ENCODE data around the gene DYNLT1. TPM values are rescaled to one million over a fixed set of nuclear protein-coding genes. Genes with fewer than 3 reads are reported as not detected.

Gene DYNLT1
- total and polyA plus RNA-seq, 2 of the 4 experiments (the other 2 are of a cell fraction) = 235 to 349 TPM

DNA sequence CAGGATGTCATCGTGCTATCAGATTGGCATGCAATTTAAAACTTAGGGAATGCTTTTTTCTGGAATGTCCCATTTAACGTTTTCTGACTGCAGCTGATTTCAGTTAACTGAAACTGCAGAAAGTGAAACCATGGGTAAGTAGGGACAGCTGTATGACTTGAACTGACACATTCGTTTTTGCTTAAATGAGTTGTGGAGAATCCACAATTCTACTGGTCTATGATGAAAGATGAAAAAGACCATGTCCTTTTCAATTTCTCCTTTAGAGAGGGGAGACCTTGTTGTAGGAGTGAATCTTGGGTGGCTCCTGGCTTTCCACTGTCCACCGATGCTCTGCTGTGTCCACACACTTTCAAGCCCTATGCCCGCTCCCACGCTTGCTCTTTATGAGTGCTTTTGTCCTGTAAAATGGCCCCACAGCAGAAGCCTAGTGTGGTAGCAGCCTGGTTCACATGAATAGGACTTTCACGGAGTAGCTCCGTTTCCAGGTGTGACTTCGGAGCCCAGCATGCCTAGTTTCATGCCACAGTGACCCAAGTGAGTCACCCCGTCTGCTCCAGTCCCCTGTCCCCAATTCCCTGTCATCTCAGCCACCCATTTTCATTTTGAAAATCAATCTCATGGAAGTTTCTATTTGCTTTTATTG, 21.9 kb downstream of the DYNLT1 start:
- peaks cover 11 to 33% of the 10 kb centered on the region in 2 experiments for H3K79me1 ChIP-seq (ENCODE audit: low read depth in 1 of 2, low read length in 2 of 2)
- no peak overlapping the region for H3K23ac ChIP-seq (ENCODE audit: low read depth, low read length)
- H2AFZ ChIP-seq (replicated peaks; ENCODE audit: low read length, poor library complexity) = no peak overlapping the region
- DNase-seq (no peak), ATAC-seq (ENCODE audit: low read depth) (no peak)
- H3K14ac ChIP-seq (replicated peaks; ENCODE audit: low read depth, low read length) = no peak overlapping the region
- H3K9ac ChIP-seq (ENCODE audit: low read depth, low read length) = no peak overlapping the region
- no peaks in the 10 kb centered on the region for H3K27me3 ChIP-seq (ENCODE audit: control insufficient read depth, insufficient read depth, low read length)
- H4K91ac ChIP-seq (ENCODE audit: insufficient read depth, low read depth, low read length) = no peak overlapping the region
- intact Hi-C loops (cut with micrococcal nuclease) = no loop called here
- H2AK5ac ChIP-seq (ENCODE audit: low read depth, low read length) = no peak overlapping the region
- no peak overlapping the region for H3K4ac ChIP-seq (ENCODE audit: low read depth, low read length)
- CTCF ChIA-PET = interaction anchor here (1.2 kb wide), 1 partner anchor 402 kb away, joined by 5 read pairs; no protein-coding TSS in a partner anchor
- in situ Hi-C loops (cut with MboI; ENCODE audit: low sequenced_read_pairs) = no loop called here
- no peak overlapping the region for H3K27ac ChIP-seq (ENCODE audit: insufficient read depth, low read length)
- H3K4me3 ChIP-seq (ENCODE audit: insufficient read depth, low read depth, low read length) = no peak overlapping the region
- no peak overlapping the region for H4K5ac ChIP-seq (ENCODE audit: low read depth, low read length)
- peaks cover 45% of the 10 kb centered on the region for H3K36me3 ChIP-seq (ENCODE audit: control insufficient read depth, insufficient read depth, low read length)
- POLR2A ChIA-PET (ENCODE audit: unreplicated experiment) = no interaction called here
- H4K8ac ChIP-seq (ENCODE audit: low read depth in 2 of 2, low read length in 2 of 2) = no peak overlapping the region
- H3K56ac ChIP-seq (ENCODE audit: extremely low read depth, insufficient read depth, low read length) = no peak overlapping the region
- dilution Hi-C loops (cut with HindIII; ENCODE audit: low sequenced_read_pairs, unreplicated experiment) = no loop called here
- peak overlapping the region; percentile 9 for H2AK9ac ChIP-seq (replicated peaks; ENCODE audit: low read depth, low read length, poor library complexity)
- H3K4me2 ChIP-seq (ENCODE audit: low read depth, low read length) = no peak overlapping the region
- H3K18ac ChIP-seq (ENCODE audit: low read depth, low read length) = no peak overlapping the region
- no TSS peak for BruUV-seq (replicated peaks)
- no peak overlapping the region for H2BK5ac ChIP-seq (ENCODE audit: low read depth, low read length, poor library complexity, severe bottlenecking)
- no peaks in the 10 kb centered on the region for H3K4me1 ChIP-seq (ENCODE audit: control insufficient read depth, insufficient read depth, low read length)
- H2BK20ac ChIP-seq (ENCODE audit: low read depth, low read length) = no peak overlapping the region
- no peak overlapping the region for H2BK15ac ChIP-seq (ENCODE audit: low read depth, low read length)
- H2BK120ac ChIP-seq (ENCODE audit: low read depth, low read length) = no peak overlapping the region
- no peaks in the 10 kb centered on the region for H4K20me1 ChIP-seq (ENCODE audit: insufficient read depth, low read length)
- H3K9me1 ChIP-seq (ENCODE audit: insufficient read depth, low read length) = peaks cover 7% of the 10 kb centered on the region
- TF ChIP-seq MXI1 (IDR thresholded peaks at IDR 0.05; ENCODE audit: borderline replicate concordance, low read depth, low read length) (no peak), MAFK (IDR thresholded peaks at IDR 0.05; ENCODE audit: low read depth, low read length) (no peak), MAZ (IDR thresholded peaks at IDR 0.05; ENCODE audit: borderline replicate concordance, low read depth, low read length) (no peak)
- WGBS, 2 experiments (ENCODE audit: extremely low coverage in 2 of 2, insufficient read length in 1 of 2) = 100% methylated on average over 5 of the region's 10 CpGs; no CpG with 5 or more reads in 1 of the 2 experiments
- H3K9me3 ChIP-seq (ENCODE audit: control insufficient read depth, insufficient read depth, low read length) = no peaks in the 10 kb centered on the region

All from IMR-90 (cell line).